SU-DHL-6 (cell line): Measurements from ENCODE around the gene TRAK1.

ENCODE experiments used
- H2AFZ ChIP-seq: fragments of 200-600 bp; sonication (generic); 2 replicates; pipeline ENCODE4 v1.6.1; 2014; ENCODE audit warnings: low read depth, mild to moderate bottlenecking, moderate library complexity, mixed read lengths, antibody characterized with exemption, low read length; ENCODE audit not compliant: severe bottlenecking
- H3F3A ChIP-seq: fragments of 200-600 bp; shearing (Covaris generic); 2 replicates; pipeline ENCODE4 v1.6.0; 2016; ENCODE audit warnings: antibody characterized with exemption, mild to moderate bottlenecking; ENCODE audit not compliant: insufficient read depth
- H3K27ac ChIP-seq: fragments of 200-600 bp; sonication (generic); 2 replicates; pipeline ENCODE4 v1.5.1; 2016; ENCODE audit warnings: low read depth, mild to moderate bottlenecking, low read length, moderate library complexity, mixed read lengths
- H3K27me3 ChIP-seq: fragments of 200-600 bp; sonication (generic), shearing (Covaris generic); 2 replicates; pipeline ENCODE4 v1.6.0; 2014; ENCODE audit warnings: mild to moderate bottlenecking, low read length
- H3K36me3 ChIP-seq: fragments of 200-600 bp; sonication (generic); 2 replicates; pipeline ENCODE4 v1.6.1; 2014; ENCODE audit warnings: mild to moderate bottlenecking, low read length, mixed read lengths
- H3K4me2 ChIP-seq: fragments of 300-600, 200-600 bp; shearing (Covaris generic), sonication (generic); 2 replicates; pipeline ENCODE4 v1.6.0; 2014; ENCODE audit warnings: low read length, low read depth, mild to moderate bottlenecking; ENCODE audit not compliant: poor library complexity, severe bottlenecking
- H3K4me3 ChIP-seq: fragments of 200-600 bp; sonication (generic); 2 replicates; pipeline ENCODE4 v1.5.1; 2014; ENCODE audit warnings: antibody characterized with exemption, low read length, mild to moderate bottlenecking, mixed read lengths; ENCODE audit not compliant: insufficient read depth, poor library complexity, severe bottlenecking
- H3K79me2 ChIP-seq: fragments of 200-600 bp; sonication (generic); 2 replicates; pipeline ENCODE4 v1.6.1; 2014; ENCODE audit warnings: mild to moderate bottlenecking, low read length, moderate library complexity; ENCODE audit not compliant: insufficient read depth
- H3K9ac ChIP-seq: fragments of 200-600 bp; sonication (generic); 2 replicates; pipeline ENCODE4 v1.7.0; 2014; ENCODE audit warnings: mild to moderate bottlenecking, low read length
- H3K9me2 ChIP-seq: fragments of 200-600 bp; sonication (generic); replicated peaks from 2 replicates; pipeline ENCODE4 v1.6.1; 2014; ENCODE audit warnings: low read length; ENCODE audit not compliant: insufficient read depth
- H3K9me3 ChIP-seq: fragments of 200-600 bp; sonication (generic); 2 replicates; pipeline ENCODE4 v1.6.1; 2014; ENCODE audit warnings: low read length, mixed read lengths; ENCODE audit not compliant: insufficient read depth
- H4K20me1 ChIP-seq: fragments of 200-600 bp; sonication (generic); 2 replicates; pipeline ENCODE4 v1.6.1; 2014; ENCODE audit warnings: low read depth, mild to moderate bottlenecking, antibody characterized with exemption, low read length, moderate library complexity, mixed read lengths
- EZH2phosphoT487 ChIP-seq: fragments of 200-600 bp; sonication (generic), shearing (Covaris generic); conservative IDR thresholded peaks from 2 replicates; pipeline ENCODE4 v1.6.1; 2018; ENCODE audit warnings: mild to moderate bottlenecking, antibody characterized with exemption, low read length, moderate library complexity, mixed read lengths
- TF ChIP-seq, protein P1 (sequence below): fragments of 200-600 bp; sonication (generic); IDR thresholded peaks from one replicate; pipeline ENCODE4 v1.5.1; 2017; ENCODE audit warnings: antibody characterized with exemption, mild to moderate bottlenecking, low read length, moderate library complexity; ENCODE audit not compliant: insufficient read depth, poor library complexity, severe bottlenecking

TRAK1 gene

DNA sequence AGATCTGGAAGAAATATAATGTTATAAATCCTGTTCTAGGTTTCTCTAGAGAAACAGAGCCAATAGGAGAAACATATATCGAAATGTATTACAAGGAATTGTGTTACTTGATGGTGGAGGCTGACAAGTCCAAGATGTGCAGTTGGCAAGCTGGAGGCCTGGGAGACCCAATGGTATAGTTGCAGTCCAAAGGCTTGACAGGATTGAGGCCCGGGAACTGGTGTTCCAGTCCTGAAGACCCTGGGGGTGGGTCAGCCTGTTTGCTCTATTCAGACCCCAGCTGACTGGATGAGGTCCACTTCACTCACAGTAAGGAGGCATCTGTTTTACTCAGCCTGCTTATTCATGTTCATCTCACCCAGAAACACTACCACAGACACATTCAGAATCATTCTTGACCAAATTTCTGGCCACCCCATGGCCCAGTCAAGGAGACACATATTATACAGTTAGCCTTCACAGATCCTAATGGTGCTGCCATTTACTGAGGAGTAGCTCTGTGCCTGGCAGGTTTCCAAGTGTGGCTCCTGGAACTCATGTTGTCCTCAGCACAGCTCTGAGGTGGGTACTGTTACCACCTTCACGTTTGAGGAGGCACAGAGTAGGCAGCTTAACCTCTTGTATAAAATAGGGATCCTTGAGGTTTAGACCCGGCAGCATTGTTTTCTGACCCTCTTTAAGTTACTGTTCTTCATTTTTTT lies 3.7 kb downstream of the TRAK1 start:
- H2AFZ ChIP-seq, result no peak overlapping the region
- H3K9me3 ChIP-seq, result no peaks in the 10 kb centered on the region
- H3K36me3 ChIP-seq, result no peaks in the 10 kb centered on the region
- TF ChIP-seq EZH2phosphoT487, result no peak
- TF ChIP-seq, protein P1, sequence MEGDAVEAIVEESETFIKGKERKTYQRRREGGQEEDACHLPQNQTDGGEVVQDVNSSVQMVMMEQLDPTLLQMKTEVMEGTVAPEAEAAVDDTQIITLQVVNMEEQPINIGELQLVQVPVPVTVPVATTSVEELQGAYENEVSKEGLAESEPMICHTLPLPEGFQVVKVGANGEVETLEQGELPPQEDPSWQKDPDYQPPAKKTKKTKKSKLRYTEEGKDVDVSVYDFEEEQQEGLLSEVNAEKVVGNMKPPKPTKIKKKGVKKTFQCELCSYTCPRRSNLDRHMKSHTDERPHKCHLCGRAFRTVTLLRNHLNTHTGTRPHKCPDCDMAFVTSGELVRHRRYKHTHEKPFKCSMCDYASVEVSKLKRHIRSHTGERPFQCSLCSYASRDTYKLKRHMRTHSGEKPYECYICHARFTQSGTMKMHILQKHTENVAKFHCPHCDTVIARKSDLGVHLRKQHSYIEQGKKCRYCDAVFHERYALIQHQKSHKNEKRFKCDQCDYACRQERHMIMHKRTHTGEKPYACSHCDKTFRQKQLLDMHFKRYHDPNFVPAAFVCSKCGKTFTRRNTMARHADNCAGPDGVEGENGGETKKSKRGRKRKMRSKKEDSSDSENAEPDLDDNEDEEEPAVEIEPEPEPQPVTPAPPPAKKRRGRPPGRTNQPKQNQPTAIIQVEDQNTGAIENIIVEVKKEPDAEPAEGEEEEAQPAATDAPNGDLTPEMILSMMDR, result no peak
- no peaks in the 10 kb centered on the region for H3K27me3 ChIP-seq
- no peaks in the 10 kb centered on the region for H3K9me2 ChIP-seq
- no peak overlapping the region for H3K4me2 ChIP-seq
- no peak overlapping the region for H3K9ac ChIP-seq
- H3K4me3 ChIP-seq, result no peak overlapping the region
- peaks cover 9% of the 10 kb centered on the region; the same call in 1 of the 2 replicates for H3F3A ChIP-seq
- H3K79me2 ChIP-seq, result peaks cover 10% of the 10 kb centered on the region
- H3K27ac ChIP-seq, result no peak overlapping the region
- H4K20me1 ChIP-seq, result no peaks in the 10 kb centered on the region

GRCh38 chr3:42095540-42095939 lies 4.4 kb downstream of the TRAK1 start:
- Histone ChIP-seq H3K9me3 (no peaks in the 10 kb centered on the region), H3K79me2 (peaks cover 16% of the 10 kb centered on the region), H3K9me2 (no peaks in the 10 kb centered on the region), H2AFZ (no peak overlapping the region), H3K27ac (no peak overlapping the region), H3K4me2 (no peak overlapping the region), H3K36me3 (no peaks in the 10 kb centered on the region), H3F3A (peaks cover 9% of the 10 kb centered on the region; the same call in 1 of the 2 replicates), H3K27me3 (no peaks in the 10 kb centered on the region), H4K20me1 (no peaks in the 10 kb centered on the region), H3K4me3 (no peak overlapping the region), H3K9ac (no peak overlapping the region)
- TF ChIP-seq EZH2phosphoT487, result no peak
- TF ChIP-seq, protein P1, result no peak

DNA sequence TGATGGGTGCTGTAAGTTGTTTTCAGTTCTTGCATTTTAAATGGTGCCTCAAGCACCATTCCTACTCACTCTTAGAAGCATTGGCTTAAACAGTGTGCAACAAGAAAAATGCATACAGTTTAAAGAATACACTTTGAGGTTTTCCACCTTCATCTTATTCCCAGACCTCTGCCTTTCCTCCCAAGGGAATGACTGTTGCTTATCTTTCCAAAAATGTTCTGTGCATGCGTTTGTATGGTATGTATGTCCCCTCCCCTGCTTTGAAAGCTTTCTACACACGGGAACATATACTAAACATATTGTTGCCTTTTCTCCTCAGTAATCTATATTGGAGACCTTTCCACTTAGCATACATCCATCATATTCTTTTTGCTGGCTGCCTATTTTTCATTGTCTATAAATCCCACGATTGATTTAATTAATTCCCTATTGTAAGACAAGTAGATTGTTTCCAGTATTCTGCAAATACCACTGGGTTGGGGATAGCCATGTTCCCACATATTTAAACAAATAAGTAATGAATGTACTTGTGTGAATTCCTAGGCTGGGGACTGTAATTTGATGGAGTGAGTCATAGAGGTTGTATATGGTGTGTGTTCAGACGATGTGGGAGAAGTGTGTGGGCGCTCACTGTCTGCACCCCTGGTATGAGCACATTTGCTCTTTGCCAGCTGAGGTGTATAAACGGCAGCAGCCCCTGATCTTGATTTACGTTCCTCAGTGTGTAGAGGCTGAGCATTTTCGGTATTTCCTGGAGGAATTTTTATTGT lies 5.8 kb downstream of the TRAK1 start:
- Histone ChIP-seq H3K27ac (no peak overlapping the region), H3K9me2 (no peaks in the 10 kb centered on the region), H3K9ac (no peak overlapping the region), H3K4me2 (no peak overlapping the region), H3F3A (peaks cover 9% of the 10 kb centered on the region; the same call in 1 of the 2 replicates), H3K79me2 (peaks cover 23% of the 10 kb centered on the region), H3K36me3 (no peaks in the 10 kb centered on the region), H3K27me3 (no peaks in the 10 kb centered on the region), H3K4me3 (no peak overlapping the region), H4K20me1 (no peaks in the 10 kb centered on the region), H2AFZ (no peak overlapping the region), H3K9me3 (no peaks in the 10 kb centered on the region)
- TF ChIP-seq EZH2phosphoT487, result no peak
- TF ChIP-seq, protein P1, result no peak
